Measurements from ENCODE around the gene TRPC4. TPM values are rescaled to one million over a fixed set of nuclear protein-coding genes. Genes with fewer than 3 reads are reported as not detected.

TRPC4 gene
- total RNA-seq, 1 experiment from 2014 or later: 19.0 TPM

- no peak overlapping the region for H2AK5ac ChIP-seq (ENCODE audit: insufficient read length, low read length)
- H3K27ac ChIP-seq (ENCODE audit: insufficient read length, low read depth, low read length): no peak overlapping the region
- Mint-ChIP-seq H3K9me3 (no peaks in the 10 kb centered on the region), H3K27me3 (ENCODE audit: low read depth) (no peaks in the 10 kb centered on the region), H3K36me3 (ENCODE audit: insufficient read depth in 1 of 3, low read depth in 3 of 3) (peaks cover 0 to 7% (median 2%) of the 10 kb centered on the region in 3 experiments; a peak in 3 of 7 replicates), H3K4me3 (no peak overlapping the region), H3K4me1 (peaks cover 12 to 20% of the 10 kb centered on the region in 2 experiments), H3K27ac (no peak overlapping the region)
- no peak overlapping the region for H3K4ac ChIP-seq (ENCODE audit: low read depth, low read length)
- no peak overlapping the region for H2BK5ac ChIP-seq (ENCODE audit: insufficient read length, low read length)
- no peak overlapping the region for H4K91ac ChIP-seq (ENCODE audit: insufficient read length, low read depth, low read length)
- no peak overlapping the region for H4K5ac ChIP-seq (ENCODE audit: insufficient read length, low read depth, low read length)
- H4K8ac ChIP-seq (replicated peaks; ENCODE audit: insufficient read length, low read depth, low read length): no peak overlapping the region
- no peaks in the 10 kb centered on the region for H3K79me1 ChIP-seq (ENCODE audit: insufficient read depth, low read depth, low read length, poor library complexity, severe bottlenecking)
- TF ChIP-seq CTCF (conservative IDR thresholded peaks at IDR 0.05): no peak
- no CpG with 5 or more reads among the region's 3 CpGs for WGBS (ENCODE audit: extremely low coverage, insufficient read length, low lambda C conversion rate)
- no peak overlapping the region for H2BK12ac ChIP-seq (ENCODE audit: insufficient read length, low read depth, low read length)
- H3K4me2 ChIP-seq (ENCODE audit: insufficient read depth, insufficient read length, low read length): no peak overlapping the region
- H2BK120ac ChIP-seq (ENCODE audit: low read depth, low read length, poor library complexity, severe bottlenecking): no peak overlapping the region
- H3K9ac ChIP-seq (ENCODE audit: extremely low read depth, insufficient read length, low read length): no peak overlapping the region
- H2BK15ac ChIP-seq (ENCODE audit: low read depth, low read length): no peak overlapping the region
- H3K56ac ChIP-seq (ENCODE audit: insufficient read length, low read depth, low read length): no peak overlapping the region
- H3K79me2 ChIP-seq (ENCODE audit: insufficient read depth, low read length): no peaks in the 10 kb centered on the region
- no peak overlapping the region for H2BK20ac ChIP-seq (ENCODE audit: low read depth, low read length, poor library complexity, severe bottlenecking)
- no peaks in the 10 kb centered on the region for H3K9me3 ChIP-seq (ENCODE audit: control insufficient read depth, low read depth, low read length)
- no peaks in the 10 kb centered on the region for H3K23me2 ChIP-seq (ENCODE audit: insufficient read length, low read depth, low read length, poor library complexity, severe bottlenecking)
- H4K20me1 ChIP-seq (ENCODE audit: control insufficient read depth, insufficient read depth, insufficient read length): no peaks in the 10 kb centered on the region
- H3K14ac ChIP-seq (ENCODE audit: insufficient read depth, low read length): no peak overlapping the region
- H3K27me3 ChIP-seq (ENCODE audit: insufficient read depth, low read length): no peaks in the 10 kb centered on the region
- no peak for DNase-seq
- H3T11ph ChIP-seq (ENCODE audit: low read length): no peak overlapping the region
- no peak overlapping the region for H3K23ac ChIP-seq (ENCODE audit: insufficient read length, low read depth, low read length)
- no peaks in the 10 kb centered on the region for H3K4me1 ChIP-seq (ENCODE audit: insufficient read depth, low read length)
- no peak overlapping the region for H2AFZ ChIP-seq (ENCODE audit: low read length)
- H3K18ac ChIP-seq (ENCODE audit: insufficient read length, low read depth, low read length): no peak overlapping the region
Measured at GRCh38 chr13:37662624-37663023, 206.9 kb downstream of the TRPC4 start.

Data from H9 (cell line).